GM12872 (cell line): ENCODE measurements around the gene TP53RK.

Source experiments
- TF ChIP-seq, protein P1 (sequence below): IDR thresholded peaks from 3 replicates; pipeline ENCODE4 v1.5.1; 2011; ENCODE audit warnings: low read depth, mild to moderate bottlenecking, low read length, moderate library complexity; ENCODE audit not compliant: insufficient read depth

The TP53RK gene

GRCh38 chr20:46638134-46638897, 50.9 kb downstream of the TP53RK start:
- TF ChIP-seq, protein P1, sequence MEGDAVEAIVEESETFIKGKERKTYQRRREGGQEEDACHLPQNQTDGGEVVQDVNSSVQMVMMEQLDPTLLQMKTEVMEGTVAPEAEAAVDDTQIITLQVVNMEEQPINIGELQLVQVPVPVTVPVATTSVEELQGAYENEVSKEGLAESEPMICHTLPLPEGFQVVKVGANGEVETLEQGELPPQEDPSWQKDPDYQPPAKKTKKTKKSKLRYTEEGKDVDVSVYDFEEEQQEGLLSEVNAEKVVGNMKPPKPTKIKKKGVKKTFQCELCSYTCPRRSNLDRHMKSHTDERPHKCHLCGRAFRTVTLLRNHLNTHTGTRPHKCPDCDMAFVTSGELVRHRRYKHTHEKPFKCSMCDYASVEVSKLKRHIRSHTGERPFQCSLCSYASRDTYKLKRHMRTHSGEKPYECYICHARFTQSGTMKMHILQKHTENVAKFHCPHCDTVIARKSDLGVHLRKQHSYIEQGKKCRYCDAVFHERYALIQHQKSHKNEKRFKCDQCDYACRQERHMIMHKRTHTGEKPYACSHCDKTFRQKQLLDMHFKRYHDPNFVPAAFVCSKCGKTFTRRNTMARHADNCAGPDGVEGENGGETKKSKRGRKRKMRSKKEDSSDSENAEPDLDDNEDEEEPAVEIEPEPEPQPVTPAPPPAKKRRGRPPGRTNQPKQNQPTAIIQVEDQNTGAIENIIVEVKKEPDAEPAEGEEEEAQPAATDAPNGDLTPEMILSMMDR = no peak

DNA sequence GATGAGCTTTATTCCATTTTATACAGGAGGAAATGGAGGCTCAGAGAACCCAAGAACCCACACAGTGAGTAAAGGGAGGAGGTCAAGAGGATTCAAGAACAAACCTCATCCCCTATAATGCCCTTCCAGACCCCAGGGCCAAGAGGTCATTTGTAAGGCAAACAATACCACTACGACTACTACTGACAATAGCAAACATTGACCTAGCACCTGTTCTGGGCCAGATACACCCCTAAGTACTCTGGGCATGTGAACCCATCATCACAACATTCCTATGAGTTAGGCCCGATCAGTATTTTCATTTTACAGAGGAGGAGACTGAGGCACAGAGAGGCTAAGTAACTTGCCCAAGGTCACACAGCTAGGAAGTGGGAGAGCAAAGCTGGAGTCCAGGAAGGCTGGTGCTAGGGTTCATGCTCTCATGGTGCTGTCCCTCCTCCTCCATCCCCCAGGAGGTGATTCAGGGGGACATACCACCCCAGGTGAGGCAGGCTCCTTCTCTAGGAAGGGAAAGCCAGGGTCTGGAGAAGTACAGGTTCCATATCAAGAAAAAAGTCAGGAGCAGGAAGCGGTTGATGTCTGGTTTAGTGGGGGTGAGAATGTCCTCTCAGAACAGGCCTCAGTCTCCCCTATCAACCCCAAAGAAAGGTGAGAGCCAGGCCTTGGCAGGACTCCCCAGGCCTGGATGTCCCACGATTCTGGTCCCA, 51.7 kb downstream of the TP53RK start:
- TF ChIP-seq, protein P1 = no peak

DNA sequence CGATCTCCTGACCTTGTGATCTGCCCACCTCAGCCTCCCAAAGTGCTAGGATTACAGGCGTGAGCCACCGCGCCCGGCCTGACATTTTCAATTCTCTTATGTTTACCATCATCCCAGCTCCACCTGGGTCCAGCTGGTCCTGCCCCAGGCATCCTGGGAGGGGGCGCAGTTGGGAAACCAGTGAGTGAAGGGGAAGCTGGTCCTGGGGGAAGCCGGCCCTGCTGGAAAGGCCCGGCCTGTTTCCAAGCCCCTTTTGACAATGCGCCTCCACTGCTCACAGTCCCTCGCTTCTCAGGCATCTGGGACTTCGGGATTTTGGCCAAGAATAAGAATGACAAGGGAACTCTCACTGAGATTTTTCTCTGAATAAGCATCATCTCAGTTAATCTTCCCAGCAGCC, 52.2 kb downstream of the TP53RK start:
- TF ChIP-seq, protein P1 = no peak

DNA sequence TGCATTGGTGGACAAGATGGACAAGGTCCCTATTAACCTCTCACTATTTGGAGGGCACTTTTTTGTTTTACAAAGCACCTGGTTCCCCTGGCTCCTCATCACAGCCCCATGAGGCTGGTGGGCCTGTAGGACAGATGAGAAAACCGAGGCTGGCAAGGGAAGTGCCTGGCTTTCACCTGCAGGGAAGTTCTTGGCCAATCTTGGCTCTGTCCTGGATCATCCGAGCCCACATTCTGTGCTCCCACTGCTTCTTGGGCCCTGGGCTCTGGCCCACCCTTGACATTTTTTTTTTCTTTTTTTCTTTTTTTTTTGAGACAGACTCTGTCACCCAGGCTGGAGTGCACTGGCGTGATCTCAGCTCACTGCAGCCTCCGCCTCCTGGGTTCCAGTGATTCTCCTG, 52.7 kb downstream of the TP53RK start:
- TF ChIP-seq, protein P1 = no peak

- TF ChIP-seq, protein P1 = no peak
Measured at GRCh38 chr20:46635514-46636136, 53.6 kb downstream of the TP53RK start.

DNA sequence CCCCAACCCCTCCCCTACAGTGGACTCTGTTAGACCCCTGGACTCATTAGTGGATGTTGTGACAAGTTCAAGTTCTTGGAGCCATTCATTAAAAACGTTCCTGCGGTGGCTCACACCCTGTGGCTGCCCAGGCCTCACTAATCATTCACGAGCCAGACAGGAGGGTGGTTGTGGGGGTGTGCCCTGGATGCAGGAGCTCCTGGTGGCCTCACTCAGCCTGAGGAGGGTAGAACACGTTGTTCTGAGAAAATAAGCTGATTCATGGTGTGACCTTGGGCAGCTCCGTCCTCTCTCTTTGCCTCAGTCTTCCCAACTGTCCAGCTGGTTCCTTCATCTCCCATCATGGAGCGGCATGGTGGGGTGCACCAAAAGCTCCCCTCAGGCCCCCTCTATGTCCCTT, 54.7 kb downstream of the TP53RK start:
- TF ChIP-seq, protein P1 = no peak
